Ishikawa (cell line): ENCODE data around the gene EGFR.

Experiments used
- EP300 ChIP-seq: IDR thresholded peaks from 2 replicates; pipeline ENCODE4 v1.6.1; 2012; ENCODE audit warnings: borderline replicate concordance
- NFIC ChIP-seq: IDR thresholded peaks from 2 replicates; pipeline ENCODE4 v1.6.1; 2012
- RAD21 ChIP-seq: IDR thresholded peaks from 2 replicates; pipeline ENCODE4 v1.6.1; 2012; ENCODE audit warnings: low read depth
- TAF1 ChIP-seq: IDR thresholded peaks from 2 replicates; pipeline ENCODE4 v1.6.1; 2012; ENCODE audit warnings: low read depth, mild to moderate bottlenecking
- TEAD4 ChIP-seq: IDR thresholded peaks from 2 replicates; pipeline ENCODE4 v1.6.1; 2012

DNA sequence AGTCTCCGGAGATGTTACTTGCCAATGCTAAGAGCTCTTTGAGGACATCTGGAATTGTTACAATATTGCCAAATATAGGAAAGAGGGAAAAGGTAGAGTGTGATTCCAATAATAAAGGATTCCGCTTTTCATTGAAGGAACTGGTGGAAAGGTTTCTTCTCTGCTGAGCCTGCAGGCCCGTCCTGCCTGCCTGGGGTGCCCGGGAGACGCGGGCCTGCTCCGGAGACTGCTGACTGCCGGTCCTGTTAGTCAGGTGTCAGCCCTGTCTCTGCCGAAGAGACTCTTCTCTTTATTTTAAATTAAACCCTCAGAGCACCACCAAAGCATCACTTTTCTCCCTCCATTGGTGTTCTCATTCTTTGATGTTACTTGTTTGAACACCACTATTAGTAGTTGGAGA, 2.2 kb downstream of the EGFR start:
- TF ChIP-seq TEAD4 (no peak), NFIC (no peak), TAF1 (no peak), EP300 (no peak), RAD21 (no peak)
